Retina (tissue), 1 donor: Measurements from ENCODE around the gene LIPG.
"Not testable (repeated sequence)": the region's sequence is repeated elsewhere in the genome, so short reads cannot be mapped to it uniquely, and the experiment has no call there.

ENCODE experiments used
- DNase-seq: peaks from one replicate; pipeline ENCODE4 v3.0.0-alpha.2; 2016

Gene LIPG

GRCh38 chr18:49579041-49579440 lies 17.2 kb downstream of the LIPG start:
- not testable (repeated sequence) for DNase-seq

- not testable (repeated sequence) for DNase-seq
Observed at GRCh38 chr18:49579583-49579982, 17.7 kb downstream of the LIPG start.

GRCh38 chr18:49580279-49580678 lies 18.4 kb downstream of the LIPG start:
- DNase-seq: no peak

GRCh38 chr18:49581371-49581770 lies 19.5 kb downstream of the LIPG start:
- DNase-seq: no peak

GRCh38 chr18:49582579-49582978 lies 20.7 kb downstream of the LIPG start:
- DNase-seq: no peak

GRCh38 chr18:49584394-49584793 lies 22.5 kb downstream of the LIPG start:
- DNase-seq: no peak

- not testable (repeated sequence) for DNase-seq
Observed at GRCh38 chr18:49584951-49585350, 23.1 kb downstream of the LIPG start.

- DNase-seq: no peak
Observed at GRCh38 chr18:49585781-49586663, 24.2 kb downstream of the LIPG start.

- no peak for DNase-seq
Observed at GRCh38 chr18:49588171-49588570, 26.3 kb downstream of the LIPG start.

GRCh38 chr18:49588971-49589370 lies 27.1 kb downstream of the LIPG start:
- DNase-seq: no peak

GRCh38 chr18:49590608-49591007 lies 28.8 kb downstream of the LIPG start:
- no peak for DNase-seq

- DNase-seq: no peak
Observed at GRCh38 chr18:49591271-49591670, 29.4 kb downstream of the LIPG start.

- DNase-seq: no peak
Observed at GRCh38 chr18:49591775-49592174, 29.9 kb downstream of the LIPG start.

GRCh38 chr18:49596687-49597086 lies 34.8 kb downstream of the LIPG start:
- peak; percentile 28 for DNase-seq

GRCh38 chr18:49597157-49597931 lies 35.5 kb downstream of the LIPG start:
- peak; percentile 44 for DNase-seq

GRCh38 chr18:49601211-49601610 lies 39.4 kb downstream of the LIPG start:
- DNase-seq: no peak

- no peak for DNase-seq
Observed at GRCh38 chr18:49608366-49609255, 46.8 kb downstream of the LIPG start.

- DNase-seq: no peak
Observed at GRCh38 chr18:49609256-49610021, 47.6 kb downstream of the LIPG start.

GRCh38 chr18:49610022-49610445 lies 48.2 kb downstream of the LIPG start:
- no peak for DNase-seq

GRCh38 chr18:49611316-49611715 lies 49.5 kb downstream of the LIPG start:
- no peak for DNase-seq

GRCh38 chr18:49612515-49613033 lies 50.7 kb downstream of the LIPG start:
- no peak for DNase-seq

- DNase-seq: peak; percentile 85
Observed at GRCh38 chr18:49613141-49613640, 51.3 kb downstream of the LIPG start.
